Vagina (tissue), 2 donors: Measurements from ENCODE around the gene GC.

Source experiments
- CTCF ChIP-seq, 3 experiments: fragments of 450-650 bp in 2 of 3; fragments of 200-600 bp in 1 of 3; sonication (generic) in 1 of 3; IDR thresholded peaks; one replicate each; pipeline ENCODE4 v1.5.1; 2017 to 2019; ENCODE audit warnings: antibody characterized with exemption in 3 of 3, mild to moderate bottlenecking in 2 of 3, moderate library complexity in 2 of 3
- POLR2A ChIP-seq, 2 donors: fragments of 450-650 bp; IDR thresholded peaks; one replicate each; pipeline ENCODE4 v1.6.1; 2017; ENCODE audit warnings: antibody characterized with exemption in 2 of 2, mild to moderate bottlenecking in 2 of 2, moderate library complexity in 2 of 2
- POLR2AphosphoS5 ChIP-seq, 2 donors: sonication (generic); formaldehyde crosslinking; IDR thresholded peaks; one replicate each; pipeline ENCODE4 v1.9.0; 2017; ENCODE audit warnings: antibody characterized with exemption in 2 of 2, mild to moderate bottlenecking in 2 of 2, low read depth in 1 of 2; ENCODE audit not compliant: insufficient read depth in 1 of 2

DNA sequence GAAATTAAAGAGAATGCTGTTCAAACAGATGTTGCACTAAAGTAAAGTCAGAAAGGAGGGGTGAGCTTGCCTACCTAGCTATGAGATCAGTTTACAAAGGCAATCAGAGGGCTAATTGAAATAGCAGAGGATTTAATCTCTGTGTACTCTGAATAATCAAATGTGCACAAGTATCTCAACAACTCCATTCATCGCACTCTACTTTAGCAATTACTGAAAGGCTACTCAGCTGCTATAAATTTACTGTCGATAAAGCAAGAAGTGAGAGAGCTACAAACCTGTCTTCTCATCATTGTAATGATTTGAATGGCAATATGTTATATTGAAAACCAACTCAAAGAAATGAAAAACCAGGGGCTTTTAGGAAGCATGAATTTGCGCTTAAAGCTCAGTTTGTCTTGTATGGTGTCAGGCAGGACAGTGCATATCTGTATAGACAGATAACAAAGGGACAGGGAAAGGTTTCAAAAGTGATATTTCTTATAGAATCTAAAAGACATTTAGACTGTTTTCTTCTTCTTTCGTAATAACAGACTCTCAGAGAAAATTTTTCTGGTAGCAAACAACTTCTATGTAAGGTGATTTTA is 34.8 kb downstream of the GC start:
- TF ChIP-seq CTCF (IDR thresholded peaks at IDR 0.05) = no peak
- TF ChIP-seq POLR2A (IDR thresholded peaks at IDR 0.05) = no peak
- TF ChIP-seq POLR2AphosphoS5 (IDR thresholded peaks at IDR 0.05; ENCODE audit: insufficient read depth in 1 of 2, low read depth in 1 of 2) = no peak
